GM20000 (cell line): ENCODE data around the gene HIPK2.
A peak's percentile ranks its signal among the peaks of the same experiment; 100 is the strongest.

Experiments used
- DNase-seq: peaks from one replicate; pipeline ENCODE4 v3.0.0; 2012; ENCODE audit warnings: low spot score
- CTCF ChIP-seq: IDR thresholded peaks from 2 replicates; pipeline ENCODE4 v1.5.1; 2012; ENCODE audit warnings: mild to moderate bottlenecking, control low read depth; ENCODE audit errors: extremely low read depth, missing control alignments

Gene HIPK2

GRCh38 chr7:139777948-139778841 lies at the start of gene HIPK2:
Gene HIPK2, minus strand, starts transcription at chr7:139777998. Its CDS starts 375 bp downstream, at chr7:139777623.
- DNase-seq: peak; percentile 95
- TF ChIP-seq CTCF: no peak

GRCh38 chr7:139827042-139827441 lies 49.2 kb upstream of the HIPK2 start:
- DNase-seq: no peak
- no peak for TF ChIP-seq CTCF

GRCh38 chr7:139825666-139826290 lies 48.0 kb upstream of the HIPK2 start:
- DNase-seq: no peak
- TF ChIP-seq CTCF: no peak

GRCh38 chr7:139823959-139824521 lies 46.2 kb upstream of the HIPK2 start:
- TF ChIP-seq CTCF: no peak
- DNase-seq: no peak

- TF ChIP-seq CTCF: no peak
- no peak for DNase-seq
Observed at GRCh38 chr7:139822855-139823254, 45.1 kb upstream of the HIPK2 start.

- no peak for DNase-seq
- TF ChIP-seq CTCF: no peak
Observed at GRCh38 chr7:139821349-139822105, 43.7 kb upstream of the HIPK2 start.
